Measurements from ENCODE around the gene KIF26B. TPM values are rescaled to one million over a fixed set of nuclear protein-coding genes. Genes with fewer than 3 reads are reported as not detected.

KIF26B gene
- polyA plus RNA-seq, 1 donor (not counting 4 experiments of a cell fraction or from before 2014, with no cell fraction given): 0.58 TPM

DNA sequence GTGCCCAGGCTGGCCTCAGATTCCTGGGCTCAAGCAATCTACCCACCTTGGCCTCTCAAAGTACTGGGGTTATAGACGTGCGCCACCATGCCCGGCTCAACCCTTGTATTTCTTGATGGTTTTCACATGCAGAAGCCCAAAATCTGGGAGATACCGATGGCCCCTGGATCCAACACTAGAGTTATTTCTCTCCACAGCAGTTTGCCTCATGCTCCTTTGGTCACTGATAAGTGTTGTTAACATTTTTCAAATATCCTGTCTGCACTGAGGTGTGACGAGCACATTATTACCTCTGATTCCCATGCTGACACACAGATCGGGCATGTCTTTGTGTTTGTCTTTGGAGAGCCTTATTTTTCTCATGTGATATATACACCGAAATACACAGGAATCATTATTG is 107.0 kb downstream of the KIF26B start:
- H3K9me1 ChIP-seq (ENCODE audit: control insufficient read depth, extremely low read depth, insufficient read depth, low read length): no peaks in the 10 kb centered on the region
- H3K79me2 ChIP-seq (ENCODE audit: control insufficient read depth, insufficient read depth, low read length): no peaks in the 10 kb centered on the region
- DNase-seq (ENCODE audit: low read depth, low spot score) (no peak), FAIRE-seq (no peak)
- no peaks in the 10 kb centered on the region for H3K36me3 ChIP-seq (ENCODE audit: control insufficient read depth in 2 of 2, extremely low read depth in 1 of 2, insufficient read depth in 2 of 2, low read length in 2 of 2)
- H3K27ac ChIP-seq (ENCODE audit: control insufficient read depth, insufficient read depth, low read length): no peak overlapping the region
- no peak overlapping the region for H3K4me3 ChIP-seq (ENCODE audit: control insufficient read depth in 2 of 3, extremely low read depth in 1 of 3, insufficient read depth in 2 of 3, low read depth in 1 of 3, low read length in 3 of 3)
- no peaks in the 10 kb centered on the region for H3K9me3 ChIP-seq (ENCODE audit: control insufficient read depth, low read depth, low read length)
- dilution Hi-C loops (cut with MboI; ENCODE audit: extremely low pct_ligation_motif_present, low sequenced_read_pairs): no loop called here
- H3K9ac ChIP-seq (ENCODE audit: control insufficient read depth, extremely low read depth, insufficient read depth, low read length): no peak overlapping the region
- no peak overlapping the region for H2AFZ ChIP-seq (ENCODE audit: control insufficient read depth, low read length)
- H3K27me3 ChIP-seq (ENCODE audit: control insufficient read depth, extremely low read depth, insufficient read depth, low read length): no peaks in the 10 kb centered on the region
- TF ChIP-seq, protein P1, sequence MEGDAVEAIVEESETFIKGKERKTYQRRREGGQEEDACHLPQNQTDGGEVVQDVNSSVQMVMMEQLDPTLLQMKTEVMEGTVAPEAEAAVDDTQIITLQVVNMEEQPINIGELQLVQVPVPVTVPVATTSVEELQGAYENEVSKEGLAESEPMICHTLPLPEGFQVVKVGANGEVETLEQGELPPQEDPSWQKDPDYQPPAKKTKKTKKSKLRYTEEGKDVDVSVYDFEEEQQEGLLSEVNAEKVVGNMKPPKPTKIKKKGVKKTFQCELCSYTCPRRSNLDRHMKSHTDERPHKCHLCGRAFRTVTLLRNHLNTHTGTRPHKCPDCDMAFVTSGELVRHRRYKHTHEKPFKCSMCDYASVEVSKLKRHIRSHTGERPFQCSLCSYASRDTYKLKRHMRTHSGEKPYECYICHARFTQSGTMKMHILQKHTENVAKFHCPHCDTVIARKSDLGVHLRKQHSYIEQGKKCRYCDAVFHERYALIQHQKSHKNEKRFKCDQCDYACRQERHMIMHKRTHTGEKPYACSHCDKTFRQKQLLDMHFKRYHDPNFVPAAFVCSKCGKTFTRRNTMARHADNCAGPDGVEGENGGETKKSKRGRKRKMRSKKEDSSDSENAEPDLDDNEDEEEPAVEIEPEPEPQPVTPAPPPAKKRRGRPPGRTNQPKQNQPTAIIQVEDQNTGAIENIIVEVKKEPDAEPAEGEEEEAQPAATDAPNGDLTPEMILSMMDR (optimal IDR thresholded peaks at IDR 0.05 in 1 of 3, IDR thresholded peaks at IDR 0.05 in 1 of 3, conservative IDR thresholded peaks at IDR 0.05 in 1 of 3; ENCODE audit: extremely low read depth in 1 of 3, insufficient read depth in 2 of 3, low read length in 3 of 3): no peak
- no peak for TF ChIP-seq EZH2 (IDR thresholded peaks at IDR 0.05; ENCODE audit: low read length)
- H4K20me1 ChIP-seq (ENCODE audit: control insufficient read depth, extremely low read depth, insufficient read depth, low read length): no peaks in the 10 kb centered on the region
- H3K4me1 ChIP-seq (ENCODE audit: control insufficient read depth, extremely low read depth, insufficient read depth, low read length): no peaks in the 10 kb centered on the region
- H3K4me2 ChIP-seq (ENCODE audit: control insufficient read depth, extremely low read depth, insufficient read depth, low read depth, low read length): no peak overlapping the region

DNA sequence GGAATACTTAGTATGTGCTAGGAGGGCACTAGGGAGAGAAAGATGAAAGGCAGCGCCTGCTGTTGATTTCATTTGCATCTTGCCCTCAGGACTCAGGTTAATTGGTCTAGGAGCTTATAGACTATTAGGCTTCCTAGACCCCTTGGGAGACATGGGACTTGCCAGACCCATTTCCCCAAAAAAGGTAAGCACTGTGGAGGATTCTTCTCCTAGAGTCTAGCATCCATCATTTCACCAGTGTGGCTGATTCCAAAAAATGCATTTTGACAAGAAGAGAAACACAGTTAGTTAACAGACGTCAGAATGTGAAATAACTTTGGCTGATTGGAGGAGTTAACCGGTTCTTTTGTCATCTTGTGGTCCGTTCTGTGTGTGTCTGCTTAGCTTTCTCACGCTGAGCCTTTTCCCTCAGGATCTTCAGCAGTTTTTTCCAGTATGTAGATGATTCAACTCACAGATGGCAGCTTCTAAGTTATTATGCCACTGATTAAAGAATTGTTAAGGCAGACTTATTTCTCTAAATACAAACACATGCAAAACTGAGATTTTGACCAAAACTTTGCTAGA is 108.8 kb downstream of the KIF26B start:
- TF ChIP-seq, protein P1 (optimal IDR thresholded peaks at IDR 0.05 in 1 of 3, IDR thresholded peaks at IDR 0.05 in 1 of 3, conservative IDR thresholded peaks at IDR 0.05 in 1 of 3; ENCODE audit: extremely low read depth in 1 of 3, insufficient read depth in 2 of 3, low read length in 3 of 3): no peak
- TF ChIP-seq EZH2 (IDR thresholded peaks at IDR 0.05; ENCODE audit: low read length): no peak
- dilution Hi-C loops (cut with MboI; ENCODE audit: extremely low pct_ligation_motif_present, low sequenced_read_pairs): no loop called here
- Histone ChIP-seq H3K4me2 (ENCODE audit: control insufficient read depth, extremely low read depth, insufficient read depth, low read depth, low read length) (no peak overlapping the region), H3K9ac (ENCODE audit: control insufficient read depth, extremely low read depth, insufficient read depth, low read length) (no peak overlapping the region), H3K36me3 (ENCODE audit: control insufficient read depth in 2 of 2, extremely low read depth in 1 of 2, insufficient read depth in 2 of 2, low read length in 2 of 2) (no peaks in the 10 kb centered on the region), H3K27ac (ENCODE audit: control insufficient read depth, insufficient read depth, low read length) (no peak overlapping the region), H3K79me2 (ENCODE audit: control insufficient read depth, insufficient read depth, low read length) (no peaks in the 10 kb centered on the region), H3K27me3 (ENCODE audit: control insufficient read depth, extremely low read depth, insufficient read depth, low read length) (no peaks in the 10 kb centered on the region), H2AFZ (ENCODE audit: control insufficient read depth, low read length) (no peak overlapping the region), H3K4me3 (ENCODE audit: control insufficient read depth in 2 of 3, extremely low read depth in 1 of 3, insufficient read depth in 2 of 3, low read depth in 1 of 3, low read length in 3 of 3) (no peak overlapping the region), H3K9me3 (ENCODE audit: control insufficient read depth, low read depth, low read length) (no peaks in the 10 kb centered on the region), H3K4me1 (ENCODE audit: control insufficient read depth, extremely low read depth, insufficient read depth, low read length) (no peaks in the 10 kb centered on the region), H4K20me1 (ENCODE audit: control insufficient read depth, extremely low read depth, insufficient read depth, low read length) (no peaks in the 10 kb centered on the region), H3K9me1 (ENCODE audit: control insufficient read depth, extremely low read depth, insufficient read depth, low read length) (no peaks in the 10 kb centered on the region)
- FAIRE-seq (no peak), DNase-seq (ENCODE audit: low read depth, low spot score) (no peak)
